GM12801 (cell line): ENCODE results near the gene SAP30.

ENCODE experiments used
- CTCF ChIP-seq: IDR thresholded peaks from one replicate; pipeline ENCODE4 v1.5.1; 2011; ENCODE audit warnings: control low read depth; ENCODE audit not compliant: insufficient read length; ENCODE audit errors: extremely low read depth

The SAP30 gene

GRCh38 chr4:173417833-173418232 lies 47.1 kb downstream of the SAP30 start:
- TF ChIP-seq CTCF: no peak

- TF ChIP-seq CTCF: no peak
These were observed 47.9 kb downstream of the SAP30 start for GRCh38 chr4:173418639-173419038.

- TF ChIP-seq CTCF: no peak
These were observed 49.6 kb downstream of the SAP30 start for GRCh38 chr4:173420324-173420752.

- no peak for TF ChIP-seq CTCF
These were observed 50.0 kb downstream of the SAP30 start for GRCh38 chr4:173420801-173421200.

- no peak for TF ChIP-seq CTCF
These were observed 54.4 kb downstream of the SAP30 start for GRCh38 chr4:173424899-173425805.

- no peak for TF ChIP-seq CTCF
These were observed 55.3 kb downstream of the SAP30 start for GRCh38 chr4:173426064-173426463.
